Esophagus squamous epithelium (tissue), 4 donors: ENCODE measurements around the gene PIK3C2G.

ENCODE experiments used
- CTCF ChIP-seq, 6 experiments: fragments of 450-650 bp in 4 of 6; fragments of 200-600 bp in 2 of 6; sonication (generic) in 2 of 6; IDR thresholded peaks; one replicate each; pipeline ENCODE4 v1.5.1; 2016 to 2019; ENCODE audit warnings: antibody characterized with exemption in 6 of 6, mild to moderate bottlenecking in 4 of 6, moderate library complexity in 4 of 6
- POLR2A ChIP-seq, 4 donors: fragments of 450-650 bp; IDR thresholded peaks; one replicate each; pipeline ENCODE4 v1.6.1; 2017; ENCODE audit warnings: antibody characterized with exemption in 4 of 4, mild to moderate bottlenecking in 4 of 4, moderate library complexity in 3 of 4

- no peak for TF ChIP-seq POLR2A (IDR thresholded peaks at IDR 0.05)
- TF ChIP-seq CTCF (IDR thresholded peaks at IDR 0.05): no peak
These were observed 319.4 kb downstream of the PIK3C2G start for GRCh38 chr12:18580706-18581105.
